Small intestine (tissue), 16 donors: ENCODE measurements around the gene KERA. TPM values are rescaled to one million over a fixed set of nuclear protein-coding genes. Genes with fewer than 3 reads are reported as not detected.

Experiments used
- DNase-seq, 2 donors: peaks; one replicate each; pipeline versions ENCODE4 v3.0.0 to v3.0.0-alpha.2; 2013
- FAIRE-seq: peaks from 2 replicates; lab custom pipeline; 2012; peaks lifted over from hg19 to GRCh38; lab: Jason Lieb, UNC
- H3K27ac ChIP-seq, 3 donors: one replicate each; pipeline ENCODE4 v1.5.1; 2013; ENCODE audit warnings: low read length in 2 of 3, mild to moderate bottlenecking in 2 of 3, control low read depth in 1 of 3, inconsistent platforms in 1 of 3, low read depth in 1 of 3, moderate library complexity in 1 of 3
- H3K27me3 ChIP-seq, 3 donors: one replicate each; pipeline ENCODE4 v1.6.1; 2013; ENCODE audit warnings: low read length in 3 of 3, inconsistent platforms in 1 of 3; ENCODE audit not compliant: control insufficient read depth in 3 of 3, insufficient read depth in 3 of 3
- H3K36me3 ChIP-seq, 3 donors: one replicate each; pipeline ENCODE4 v1.6.1; 2013; ENCODE audit warnings: low read length in 3 of 3, inconsistent platforms in 1 of 3, low read depth in 1 of 3, mild to moderate bottlenecking in 1 of 3, moderate library complexity in 1 of 3; ENCODE audit not compliant: control insufficient read depth in 3 of 3, insufficient read depth in 2 of 3
- H3K4me1 ChIP-seq, 3 donors: one replicate each; pipeline ENCODE4 v1.6.1; 2013; ENCODE audit warnings: low read length in 2 of 3, inconsistent platforms in 1 of 3, low read depth in 1 of 3, mild to moderate bottlenecking in 1 of 3, moderate library complexity in 1 of 3; ENCODE audit not compliant: control insufficient read depth in 3 of 3, insufficient read depth in 2 of 3
- H3K4me3 ChIP-seq, 3 donors: one replicate each; pipeline ENCODE4 v1.5.1; 2013; ENCODE audit warnings: low read length in 3 of 3, control low read depth in 1 of 3, inconsistent platforms in 1 of 3, low read depth in 1 of 3, mild to moderate bottlenecking in 1 of 3, moderate library complexity in 1 of 3
- H3K9me3 ChIP-seq, 2 donors: one replicate each; pipeline ENCODE4 v1.6.1; 2013; ENCODE audit warnings: low read depth in 1 of 2, low read length in 1 of 2; ENCODE audit not compliant: control insufficient read depth in 2 of 2, insufficient read depth in 1 of 2
- WGBS, 3 donors: extraction: QIAGEN DNeasy Blood & Tissue Kit; methylation state at CpG; one replicate each; pipeline ENCODE4 v1.1.7; 2013; 5-methylcytosine and 5-hydroxymethylcytosine counted together
- long read RNA-seq, 10 donors: transcript quantifications; one replicate each; lab custom pipeline, GENCODE V29; 2026
- polyA plus RNA-seq, 4 donors: library from polyadenylated mRNA; stranded (reverse) in 3 of 4; unstranded in 1 of 4; fragments of 200-250 nt in 3 of 4; fragments of 120-200 nt in 1 of 4; gene quantifications; one replicate each; pipeline versions ENCODE4 v1.2.1 to v1.2.3, GENCODE V29; 2013
- donor health status: healthy with polysubstance abuse.
- donor health status: control.
- donor health status: control.
- donor health status: Bipolar disorder and iron deficiency.
- donor health status: healthy.

The KERA gene, protein sequence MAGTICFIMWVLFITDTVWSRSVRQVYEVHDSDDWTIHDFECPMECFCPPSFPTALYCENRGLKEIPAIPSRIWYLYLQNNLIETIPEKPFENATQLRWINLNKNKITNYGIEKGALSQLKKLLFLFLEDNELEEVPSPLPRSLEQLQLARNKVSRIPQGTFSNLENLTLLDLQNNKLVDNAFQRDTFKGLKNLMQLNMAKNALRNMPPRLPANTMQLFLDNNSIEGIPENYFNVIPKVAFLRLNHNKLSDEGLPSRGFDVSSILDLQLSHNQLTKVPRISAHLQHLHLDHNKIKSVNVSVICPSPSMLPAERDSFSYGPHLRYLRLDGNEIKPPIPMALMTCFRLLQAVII
- polyA plus RNA-seq, result under 1 TPM in 2 of 4 donors, not detected in 2; 0.03 to 0.10 TPM
- long read RNA-seq, donor 1, result 0 reads
- long read RNA-seq, donor 2, result 0 reads
- long read RNA-seq, donor 3, result 0 reads
- long read RNA-seq, donor 4, result 0 reads
- long read RNA-seq, donor 5, partial matches to known transcripts, result 0 of 1 reads
- long read RNA-seq, donor 5, other reads (novel, unspliced or antisense), result 0 of 1 reads
- long read RNA-seq, donor 6, result 0 reads
- long read RNA-seq, donor 7, result 0 reads
- long read RNA-seq, donor 8, partial matches to known transcripts, result 0 of 1 reads
- long read RNA-seq, donor 8, other reads (novel, unspliced or antisense), result 0 of 1 reads
- long read RNA-seq, donor 9, result 0 reads
- long read RNA-seq, donor 10, result 0 reads

GRCh38 chr12:91057368-91058165 is at the start of gene KERA:
Gene KERA, minus strand, starts transcription at chr12:91058024. Its CDS starts 1,743 bp downstream, at chr12:91056281.
- WGBS, 3 donors, result 53 to 55% (median 54%) methylated on average over 9 of the region's 9 CpGs
- FAIRE-seq (no peak), DNase-seq (no peak)
- Histone ChIP-seq H3K4me1 (no peaks in the 10 kb centered on the region), H3K27me3 (peaks cover 0 to 1% (median 0%) of the 10 kb centered on the region in 3 donors), H3K36me3 (no peaks in the 10 kb centered on the region), H3K9me3 (no peaks in the 10 kb centered on the region), H3K4me3 (no peak within 1 kb of the TSS), H3K27ac (no peak within 1 kb of the TSS)

DNA sequence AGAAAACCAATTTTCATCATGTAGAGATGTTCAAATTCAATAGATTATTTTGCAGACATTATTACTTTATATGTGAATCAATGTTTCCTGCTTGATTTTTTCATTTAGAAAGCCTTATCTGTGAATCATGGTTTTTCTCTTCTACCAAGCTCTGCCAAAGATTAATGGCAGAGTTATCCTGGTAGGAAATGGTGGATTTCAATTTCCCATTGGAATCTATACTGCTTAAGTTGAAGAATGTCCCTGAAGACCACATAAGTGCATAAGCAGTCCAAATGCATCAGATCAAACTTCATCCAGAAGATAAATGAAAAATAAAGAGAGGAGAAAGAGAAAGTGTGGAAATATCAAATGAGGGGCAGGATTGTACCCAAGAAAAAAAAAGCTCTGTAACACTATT is 48.5 kb upstream of the KERA start:
- H3K4me1 ChIP-seq, result no peaks in the 10 kb centered on the region
- no peaks in the 10 kb centered on the region for H3K27me3 ChIP-seq
- no peaks in the 10 kb centered on the region for H3K36me3 ChIP-seq
- no peak overlapping the region for H3K4me3 ChIP-seq
- no peak for DNase-seq
- H3K27ac ChIP-seq, result no peak overlapping the region
- no peaks in the 10 kb centered on the region for H3K9me3 ChIP-seq
- no peak for FAIRE-seq

- Histone ChIP-seq H3K27me3 (no peaks in the 10 kb centered on the region), H3K4me3 (no peak overlapping the region), H3K4me1 (no peaks in the 10 kb centered on the region), H3K36me3 (no peaks in the 10 kb centered on the region), H3K27ac (peak overlapping the region in 1 of 3 donors; percentile 2), H3K9me3 (no peaks in the 10 kb centered on the region)
- WGBS, 3 donors, result 68 to 92% (median 83%) methylated on average over 5 of the region's 5 CpGs
- DNase-seq (no peak), FAIRE-seq (no peak)
Measured at GRCh38 chr12:91105807-91106206, 48.0 kb upstream of the KERA start.

- FAIRE-seq (no peak), DNase-seq (no peak)
- 68 to 79% (median 70%) methylated on average over 1 of the region's 1 CpG for WGBS, 3 donors
- Histone ChIP-seq H3K27me3 (no peaks in the 10 kb centered on the region), H3K27ac (peak overlapping the region in 1 of 3 donors; percentile 31), H3K4me1 (no peaks in the 10 kb centered on the region), H3K36me3 (no peaks in the 10 kb centered on the region), H3K4me3 (no peak overlapping the region), H3K9me3 (no peaks in the 10 kb centered on the region)
Measured at GRCh38 chr12:91104812-91105466, 47.1 kb upstream of the KERA start.

DNA sequence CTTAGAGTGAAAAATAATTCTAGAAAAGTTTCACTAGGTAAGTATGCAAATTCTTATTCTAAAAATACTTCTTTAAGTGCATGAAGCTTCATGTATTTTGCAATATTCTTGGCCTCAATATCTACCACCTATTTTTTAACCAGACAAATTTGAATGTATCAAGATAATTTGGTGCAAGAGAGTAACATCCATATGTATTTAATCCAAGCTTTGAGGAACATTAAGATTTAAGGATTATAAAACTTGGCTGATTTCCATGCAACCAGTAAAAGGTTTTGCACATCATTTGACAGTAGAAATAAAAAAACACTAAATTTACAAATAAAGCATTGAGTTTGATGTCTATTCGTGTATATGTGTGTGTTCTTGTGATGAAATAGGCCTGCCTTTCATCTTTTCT is 45.8 kb upstream of the KERA start:
- 46 to 62% (median 58%) methylated on average over 1 of the region's 1 CpG for WGBS, 3 donors
- H3K36me3 ChIP-seq, result no peaks in the 10 kb centered on the region
- DNase-seq (no peak), FAIRE-seq (no peak)
- no peak overlapping the region for H3K4me3 ChIP-seq
- H3K4me1 ChIP-seq, result peaks cover 0 to 3% (median 0%) of the 10 kb centered on the region in 3 donors
- no peaks in the 10 kb centered on the region for H3K9me3 ChIP-seq
- no peak overlapping the region for H3K27ac ChIP-seq
- H3K27me3 ChIP-seq, result no peaks in the 10 kb centered on the region

GRCh38 chr12:91103101-91103500 is 45.3 kb upstream of the KERA start:
- H3K27me3 ChIP-seq, result no peaks in the 10 kb centered on the region
- no peaks in the 10 kb centered on the region for H3K36me3 ChIP-seq
- H3K4me1 ChIP-seq, result peaks cover 0 to 6% (median 0%) of the 10 kb centered on the region in 3 donors
- FAIRE-seq (no peak), DNase-seq (no peak)
- H3K27ac ChIP-seq, result no peak overlapping the region
- H3K4me3 ChIP-seq, result no peak overlapping the region
- no peaks in the 10 kb centered on the region for H3K9me3 ChIP-seq

- H3K27me3 ChIP-seq, result no peaks in the 10 kb centered on the region
- H3K4me3 ChIP-seq, result no peak overlapping the region
- no peak overlapping the region for H3K27ac ChIP-seq
- FAIRE-seq (no peak), DNase-seq (no peak)
- H3K4me1 ChIP-seq, result peaks cover 0 to 6% (median 0%) of the 10 kb centered on the region in 3 donors
- H3K9me3 ChIP-seq, result no peaks in the 10 kb centered on the region
- no peaks in the 10 kb centered on the region for H3K36me3 ChIP-seq
- 75 to 81% (median 76%) methylated on average over 2 of the region's 2 CpGs for WGBS, 3 donors
Measured at GRCh38 chr12:91100906-91101305, 43.1 kb upstream of the KERA start.

GRCh38 chr12:91099836-91100235 is 42.0 kb upstream of the KERA start:
- WGBS, 3 donors, result 62 to 82% (median 68%) methylated on average over 2 of the region's 2 CpGs

More at GRCh38 chr12:91099836-91100235, 42.0 kb upstream of the KERA start:
- Histone ChIP-seq H3K27me3 (no peaks in the 10 kb centered on the region), H3K36me3 (no peaks in the 10 kb centered on the region), H3K4me3 (no peak overlapping the region), H3K9me3 (no peaks in the 10 kb centered on the region), H3K27ac (peak overlapping the region in 1 of 3 donors; percentile 8), H3K4me1 (peaks cover 0 to 6% (median 0%) of the 10 kb centered on the region in 3 donors)
- DNase-seq (no peak), FAIRE-seq (no peak)
